OCI-LY7 (cell line): ENCODE results near the gene ASPHD1.

Experiments used
- CTCF ChIP-seq: fragments of 200-600 bp; sonication (generic); conservative IDR thresholded peaks from 2 replicates; pipeline ENCODE4 v1.5.1; 2014; ENCODE audit warnings: mild to moderate bottlenecking, antibody characterized with exemption, low read length, moderate library complexity, mixed read lengths
- EZH2phosphoT487 ChIP-seq: fragments of 200-600 bp; sonication (generic); IDR thresholded peaks from 2 replicates; pipeline ENCODE4 v1.6.1; 2018; ENCODE audit warnings: low read depth, borderline replicate concordance, mild to moderate bottlenecking, mixed run types, antibody characterized with exemption, low read length, moderate library complexity, mixed read lengths

- no peak for TF ChIP-seq CTCF
- no peak for TF ChIP-seq EZH2phosphoT487
These were observed 3.0 kb upstream of the ASPHD1 start for GRCh38 chr16:29897333-29897732.
